Endodermal cell (in vitro differentiated cells): Measurements from ENCODE around the gene TTF2. TPM values are rescaled to one million over a fixed set of nuclear protein-coding genes. Genes with fewer than 3 reads are reported as not detected.
A peak's percentile ranks its signal among the peaks of the same experiment; 100 is the strongest.

ENCODE experiments used
- DNase-seq: peaks from one replicate; pipeline ENCODE4 v3.0.0-alpha.2; 2017
- H3K27ac ChIP-seq: 2 replicates; pipeline ENCODE4 v1.5.1; 2013; ENCODE audit warnings: mild to moderate bottlenecking, low read depth, low read length, moderate library complexity
- H3K27me3 ChIP-seq: 2 replicates; pipeline ENCODE4 v1.6.1; 2013; ENCODE audit warnings: mild to moderate bottlenecking, low read length, moderate library complexity; ENCODE audit not compliant: insufficient read depth, control insufficient read depth, poor library complexity, severe bottlenecking
- H3K36me3 ChIP-seq: 2 replicates; pipeline ENCODE4 v1.7.0; 2013; ENCODE audit warnings: mild to moderate bottlenecking, low read length, moderate library complexity; ENCODE audit not compliant: control insufficient read depth, insufficient read depth
- H3K4me1 ChIP-seq: one replicate; pipeline ENCODE4 v1.7.0; 2013; ENCODE audit warnings: low read length; ENCODE audit not compliant: control insufficient read depth, insufficient read depth
- H3K4me3 ChIP-seq: 2 replicates; pipeline ENCODE4 v1.5.1; 2013; ENCODE audit warnings: mild to moderate bottlenecking, low read length, moderate library complexity
- H3K9ac ChIP-seq: 2 replicates; pipeline ENCODE4 v1.6.1; 2013; ENCODE audit warnings: mild to moderate bottlenecking, low read length, moderate library complexity; ENCODE audit not compliant: poor library complexity, severe bottlenecking; ENCODE audit errors: extremely low read depth
- H3K9me3 ChIP-seq: 2 replicates; pipeline ENCODE4 v1.6.1; 2013; ENCODE audit warnings: mild to moderate bottlenecking, low read length, moderate library complexity; ENCODE audit not compliant: control insufficient read depth
- H3K27ac Mint-ChIP-seq: 2 replicates; pipeline ENCODE4 v1.8.0; 2020; ENCODE audit warnings: mixed read lengths
- H3K27me3 Mint-ChIP-seq: 2 replicates; pipeline ENCODE4 v1.8.0; 2021; ENCODE audit warnings: mild to moderate bottlenecking, mixed read lengths; ENCODE audit not compliant: insufficient read depth
- H3K36me3 Mint-ChIP-seq: 2 replicates; pipeline ENCODE4 v1.8.0; 2020; ENCODE audit warnings: low read depth, mixed read lengths
- H3K4me1 Mint-ChIP-seq: 2 replicates; pipeline ENCODE4 v1.8.0; 2020; ENCODE audit warnings: mixed read lengths
- H3K4me3 Mint-ChIP-seq: 2 replicates; pipeline ENCODE4 v1.8.0; 2020; ENCODE audit warnings: mild to moderate bottlenecking, moderate library complexity, mixed read lengths
- H3K9me3 Mint-ChIP-seq: 2 replicates; pipeline ENCODE4 v1.8.0; 2020; ENCODE audit warnings: mild to moderate bottlenecking, mixed read lengths
- CTCF ChIP-seq: fragments of 200-600 bp; sonication (generic); conservative IDR thresholded peaks from 2 replicates; pipeline ENCODE4 v1.5.0; 2021; ENCODE audit warnings: antibody characterized with exemption, mild to moderate bottlenecking
- WGBS, 2 experiments: methylation state at CpG; one replicate each; pipeline versions ENCODE4 v1.1.5 to v1.1.7; 2013; ENCODE audit warnings: missing lambda C conversion rate in 2 of 2, mixed read lengths in 1 of 2; ENCODE audit not compliant: insufficient coverage in 1 of 2, insufficient read length in 1 of 2; 5-methylcytosine and 5-hydroxymethylcytosine counted together
- total RNA-seq, 2 donors: library from RNA; stranded (reverse); fragmentation: NEBNext Ultra II Directional in 1 of 2; extraction: Animal tissue kit (Norgen Biotek cat#: 25700) in 1 of 2; gene quantifications; 2 replicates in 1 of 2; 3 replicates in 1 of 2; pipeline ENCODE4 v1.2.1, GENCODE V29; 2021

The TTF2 gene
- total RNA-seq, 2 donors from 2014 or later, result 70.9 to 71.9 TPM

GRCh38 chr1:117068580-117068979 is 8.5 kb downstream of the TTF2 start:
- Histone ChIP-seq H3K36me3 (peaks cover 31% of the 10 kb centered on the region), H3K4me1 (no peaks in the 10 kb centered on the region), H3K27ac (no peak overlapping the region), H3K4me3 (no peak overlapping the region), H3K9ac (no peak overlapping the region), H3K9me3 (no peaks in the 10 kb centered on the region), H3K27me3 (no peaks in the 10 kb centered on the region)
- Mint-ChIP-seq H3K27ac (no peak overlapping the region), H3K36me3 (peaks cover 23% of the 10 kb centered on the region), H3K4me3 (no peak overlapping the region), H3K27me3 (no peaks in the 10 kb centered on the region), H3K4me1 (no peaks in the 10 kb centered on the region), H3K9me3 (no peaks in the 10 kb centered on the region)
- no peak for TF ChIP-seq CTCF
- no peak for DNase-seq
- 94 to 95% methylated on average over 2 to 5 of the region's 5 CpGs for WGBS, 2 experiments

GRCh38 chr1:117069220-117069844 is 9.2 kb downstream of the TTF2 start:
- Mint-ChIP-seq H3K4me3 (no peak overlapping the region), H3K9me3 (no peaks in the 10 kb centered on the region), H3K27ac (peak overlapping the region; percentile 26), H3K27me3 (no peaks in the 10 kb centered on the region), H3K4me1 (no peaks in the 10 kb centered on the region), H3K36me3 (peaks cover 19% of the 10 kb centered on the region)
- 93 to 100% methylated on average over 4 of the region's 4 CpGs for WGBS, 2 experiments
- H3K4me1 ChIP-seq, result no peaks in the 10 kb centered on the region
- no peak overlapping the region for H3K9ac ChIP-seq
- H3K36me3 ChIP-seq, result peaks cover 33% of the 10 kb centered on the region
- no peak for DNase-seq
- TF ChIP-seq CTCF, result peak; percentile 32
- H3K9me3 ChIP-seq, result no peaks in the 10 kb centered on the region
- H3K27ac ChIP-seq, result no peak overlapping the region
- no peak overlapping the region for H3K4me3 ChIP-seq
- no peaks in the 10 kb centered on the region for H3K27me3 ChIP-seq

- no peak for DNase-seq
- TF ChIP-seq CTCF, result no peak
- WGBS, 2 experiments, result 93 to 100% methylated on average over 1 to 2 of the region's 2 CpGs
- Mint-ChIP-seq H3K4me3 (no peak overlapping the region), H3K27me3 (no peaks in the 10 kb centered on the region), H3K4me1 (no peaks in the 10 kb centered on the region), H3K9me3 (no peaks in the 10 kb centered on the region), H3K36me3 (peaks cover 18% of the 10 kb centered on the region), H3K27ac (no peak overlapping the region)
- Histone ChIP-seq H3K27me3 (no peaks in the 10 kb centered on the region), H3K27ac (no peak overlapping the region), H3K4me3 (no peak overlapping the region), H3K9me3 (no peaks in the 10 kb centered on the region), H3K36me3 (peaks cover 38% of the 10 kb centered on the region), H3K9ac (no peak overlapping the region), H3K4me1 (no peaks in the 10 kb centered on the region)
These were observed 10.0 kb downstream of the TTF2 start for GRCh38 chr1:117070124-117070523.
